Activated gamma-delta T cell (primary cell): ENCODE data around the gene LMTK2.

Experiments
- DNase-seq: peaks from one replicate; lab custom pipeline; 2025; lab: John Stamatoyannopoulos, UW

Gene LMTK2

GRCh38 chr7:98175260-98175940 is 68.7 kb downstream of the LMTK2 start:
- DNase-seq = no peak

- no peak for DNase-seq
These were observed 70.9 kb downstream of the LMTK2 start for GRCh38 chr7:98177553-98177952.

GRCh38 chr7:98178321-98178720 is 71.7 kb downstream of the LMTK2 start:
- DNase-seq = no peak

- DNase-seq = no peak
These were observed 72.3 kb downstream of the LMTK2 start for GRCh38 chr7:98178762-98179490.

- DNase-seq = no peak
These were observed 74.1 kb downstream of the LMTK2 start for GRCh38 chr7:98180751-98181150.

- DNase-seq = no peak
These were observed 78.4 kb downstream of the LMTK2 start for GRCh38 chr7:98185101-98185500.

GRCh38 chr7:98186452-98187137 is 79.9 kb downstream of the LMTK2 start:
- no peak for DNase-seq

GRCh38 chr7:98187138-98187502 is 80.5 kb downstream of the LMTK2 start:
- no peak for DNase-seq

- DNase-seq = no peak
These were observed 82.9 kb downstream of the LMTK2 start for GRCh38 chr7:98189559-98189958.

GRCh38 chr7:98191668-98192431 is 85.2 kb downstream of the LMTK2 start:
- DNase-seq = no peak

GRCh38 chr7:98192781-98193457 is 86.3 kb downstream of the LMTK2 start:
- DNase-seq = no peak

- DNase-seq = no peak
These were observed 87.0 kb downstream of the LMTK2 start for GRCh38 chr7:98193474-98194180.

- DNase-seq = no peak
These were observed 87.5 kb downstream of the LMTK2 start for GRCh38 chr7:98194186-98194585.

GRCh38 chr7:98194672-98195457 is 88.2 kb downstream of the LMTK2 start:
- no peak for DNase-seq

GRCh38 chr7:98196706-98197605 is 90.3 kb downstream of the LMTK2 start:
- DNase-seq = no peak

GRCh38 chr7:98199131-98199530 is 92.5 kb downstream of the LMTK2 start:
- no peak for DNase-seq

- DNase-seq = no peak
These were observed 93.7 kb downstream of the LMTK2 start for GRCh38 chr7:98200364-98200763.

- no peak for DNase-seq
These were observed 95.9 kb downstream of the LMTK2 start for GRCh38 chr7:98202367-98203195.
